ENCODE results near the gene PYGO2. TPM values are rescaled to one million over a fixed set of nuclear protein-coding genes. Genes with fewer than 3 reads are reported as not detected.
A peak's percentile ranks its signal among the peaks of the same experiment; 100 is the strongest.

PYGO2 gene
- total RNA-seq, 4 donors from 2014 or later = 28.6 to 48.3 (median 42.9) TPM

- DNase-seq = peak; percentile 38 to 41
- Histone ChIP-seq H3K4me1 (peaks cover 15 to 61% of the 10 kb centered on the region in 2 donors), H3K36me3 (peaks cover 0 to 4% of the 10 kb centered on the region in 2 donors), H3K27me3 (no peaks in the 10 kb centered on the region), H3K4me3 (replicated peaks in 1 of 3) (no peak overlapping the region), H3K9me3 (no peaks in the 10 kb centered on the region), H3K27ac (peak overlapping the region; percentile 53 to 98 (median 85))
- intact Hi-C loops (cut with DNase I) = no loop called here
- TF ChIP-seq CTCF (IDR thresholded peaks at IDR 0.05) = peak in 5 of 6 experiments; percentile 52 to 70 (median 63)
- TF ChIP-seq POLR2A (IDR thresholded peaks at IDR 0.05) = no peak
- 56 to 60% methylated on average over 6 of the region's 6 CpGs for WGBS, 2 donors
These were observed 17.8 kb downstream of the PYGO2 start for GRCh38 chr1:154943649-154944400.

- no peak overlapping the region for H3K4me3 ChIP-seq (replicated peaks in 1 of 3)
- WGBS, 2 donors = 51 to 73% methylated on average over 5 of the region's 5 CpGs
- DNase-seq = peak; percentile 86 to 87
- H3K27ac ChIP-seq = peak overlapping the region; percentile 85 to 98 (median 90)
- no peaks in the 10 kb centered on the region for H3K9me3 ChIP-seq
- H3K36me3 ChIP-seq = no peaks in the 10 kb centered on the region
- no peaks in the 10 kb centered on the region for H3K27me3 ChIP-seq
- intact Hi-C loops (cut with DNase I) = no loop called here
- no peak for TF ChIP-seq POLR2A (IDR thresholded peaks at IDR 0.05)
- TF ChIP-seq CTCF (IDR thresholded peaks at IDR 0.05) = no peak
- peaks cover 22 to 73% of the 10 kb centered on the region in 2 donors for H3K4me1 ChIP-seq
These were observed 20.1 kb downstream of the PYGO2 start for GRCh38 chr1:154941333-154942013.

GRCh38 chr1:154940651-154941194 is 20.9 kb downstream of the PYGO2 start:
- intact Hi-C loops (cut with DNase I) = no loop called here
- H3K4me3 ChIP-seq (replicated peaks in 1 of 3) = no peak overlapping the region
- no peaks in the 10 kb centered on the region for H3K36me3 ChIP-seq
- peaks cover 26 to 72% of the 10 kb centered on the region in 2 donors for H3K4me1 ChIP-seq
- DNase-seq = no peak
- peak overlapping the region; percentile 85 to 98 (median 90) for H3K27ac ChIP-seq
- no peaks in the 10 kb centered on the region for H3K27me3 ChIP-seq
- no peaks in the 10 kb centered on the region for H3K9me3 ChIP-seq
- no peak for TF ChIP-seq CTCF (IDR thresholded peaks at IDR 0.05)
- no peak for TF ChIP-seq POLR2A (IDR thresholded peaks at IDR 0.05)
- 82 to 83% methylated on average over 8 of the region's 8 CpGs for WGBS, 2 donors

- no peak for DNase-seq
- intact Hi-C loops (cut with DNase I) = no loop called here
These were observed 21.4 kb downstream of the PYGO2 start for GRCh38 chr1:154940213-154940560.

More at GRCh38 chr1:154940213-154940560, 21.4 kb downstream of the PYGO2 start:
- TF ChIP-seq CTCF (IDR thresholded peaks at IDR 0.05) (no peak), POLR2A (IDR thresholded peaks at IDR 0.05) (no peak)
- 77 to 100% methylated on average over 1 of the region's 1 CpG for WGBS, 2 donors
- H3K27ac ChIP-seq = peak overlapping the region in 2 of 3 donors; percentile 85 to 90
- H3K9me3 ChIP-seq = no peaks in the 10 kb centered on the region
- no peak overlapping the region for H3K4me3 ChIP-seq (replicated peaks in 1 of 3)
- H3K36me3 ChIP-seq = no peaks in the 10 kb centered on the region
- H3K4me1 ChIP-seq = peaks cover 29 to 69% of the 10 kb centered on the region in 2 donors
- no peaks in the 10 kb centered on the region for H3K27me3 ChIP-seq

Data from thyroid gland (tissue), 4 donors.